H54 (cell line): Measurements from ENCODE around the gene PIWIL1.

Experiments used
- DNase-seq: peaks from one replicate; pipeline ENCODE4 v3.0.0; 2011; ENCODE audit warnings: low spot score, mixed read lengths; ENCODE audit not compliant: insufficient read length
- FAIRE-seq: peaks from 3 replicates; lab custom pipeline; 2011; peaks lifted over from hg19 to GRCh38; lab: Jason Lieb, UNC
- POLR2A ChIP-seq: IDR thresholded peaks from 2 replicates; pipeline ENCODE4 v1.6.1; 2011; ENCODE audit warnings: low read depth, mild to moderate bottlenecking, low read length

Gene PIWIL1

GRCh38 chr12:130347588-130347987 is 9.9 kb downstream of the PIWIL1 start:
- TF ChIP-seq POLR2A = no peak
- DNase-seq = no peak

GRCh38 chr12:130350715-130351114 is 13.0 kb downstream of the PIWIL1 start:
- DNase-seq = no peak
- no peak for FAIRE-seq
- no peak for TF ChIP-seq POLR2A

More at GRCh38 chr12:130347588-130347987, 9.9 kb downstream of the PIWIL1 start:
- no peak for FAIRE-seq

GRCh38 chr12:130351326-130351725 is 13.6 kb downstream of the PIWIL1 start:
- no peak for TF ChIP-seq POLR2A
- FAIRE-seq (no peak), DNase-seq (no peak)

- DNase-seq (no peak), FAIRE-seq (no peak)
- TF ChIP-seq POLR2A = no peak
Observed at GRCh38 chr12:130353081-130353480, 15.4 kb downstream of the PIWIL1 start.

GRCh38 chr12:130354407-130354806 is 16.7 kb downstream of the PIWIL1 start:
- TF ChIP-seq POLR2A = no peak
- DNase-seq (no peak), FAIRE-seq (no peak)

GRCh38 chr12:130356222-130356621 is 18.5 kb downstream of the PIWIL1 start:
- FAIRE-seq (no peak), DNase-seq (no peak)
- no peak for TF ChIP-seq POLR2A

- DNase-seq (no peak), FAIRE-seq (no peak)
Observed at GRCh38 chr12:130357241-130357640, 19.6 kb downstream of the PIWIL1 start.

GRCh38 chr12:130357729-130358330 is 20.1 kb downstream of the PIWIL1 start:
- no peak for FAIRE-seq
- no peak for DNase-seq
- no peak for TF ChIP-seq POLR2A

More at GRCh38 chr12:130357241-130357640, 19.6 kb downstream of the PIWIL1 start:
- TF ChIP-seq POLR2A = no peak

GRCh38 chr12:130362060-130362459 is 24.4 kb downstream of the PIWIL1 start:
- FAIRE-seq = no peak
- no peak for TF ChIP-seq POLR2A
- no peak for DNase-seq

- no peak for DNase-seq
- no peak for FAIRE-seq
- no peak for TF ChIP-seq POLR2A
Observed at GRCh38 chr12:130364578-130364977, 26.9 kb downstream of the PIWIL1 start.

- DNase-seq = no peak
Observed at GRCh38 chr12:130366159-130366558, 28.5 kb downstream of the PIWIL1 start.

GRCh38 chr12:130367003-130367402 is 29.3 kb downstream of the PIWIL1 start:
- no peak for TF ChIP-seq POLR2A
- DNase-seq (no peak), FAIRE-seq (no peak)

More at GRCh38 chr12:130366159-130366558, 28.5 kb downstream of the PIWIL1 start:
- no peak for TF ChIP-seq POLR2A
- FAIRE-seq = no peak

GRCh38 chr12:130367523-130367922 is 29.8 kb downstream of the PIWIL1 start:
- TF ChIP-seq POLR2A = no peak
- no peak for FAIRE-seq
- no peak for DNase-seq

GRCh38 chr12:130369816-130370215 is 32.1 kb downstream of the PIWIL1 start:
- FAIRE-seq (no peak), DNase-seq (no peak)
- TF ChIP-seq POLR2A = no peak

GRCh38 chr12:130371296-130371695 is 33.6 kb downstream of the PIWIL1 start:
- FAIRE-seq = no peak
- no peak for TF ChIP-seq POLR2A

More at GRCh38 chr12:130371296-130371695, 33.6 kb downstream of the PIWIL1 start:
- DNase-seq = no peak
